ENCODE results near the gene NPEPL1. TPM values are rescaled to one million over a fixed set of nuclear protein-coding genes. Genes with fewer than 3 reads are reported as not detected.

The NPEPL1 gene
- total RNA-seq, 1 donor from 2014 or later = 33.6 TPM

- H3K27me3 ChIP-seq (ENCODE audit: low read depth) = no peaks in the 10 kb centered on the region
- TF ChIP-seq CTCF (IDR thresholded peaks at IDR 0.05; ENCODE audit: borderline replicate concordance) = no peak
- H3K4me3 ChIP-seq = no peak overlapping the region
- peaks cover 22% of the 10 kb centered on the region for H3K36me3 ChIP-seq
- no peaks in the 10 kb centered on the region for H3K4me1 ChIP-seq
- DNase-seq = no peak
- no peak overlapping the region for H3K27ac ChIP-seq (replicated peaks)
- intact Hi-C loops (cut with micrococcal nuclease) = no loop called here
- H3K9me3 ChIP-seq (replicated peaks) = no peaks in the 10 kb centered on the region
Observed at GRCh38 chr20:58712151-58712791, 19.7 kb downstream of the NPEPL1 start.

- Histone ChIP-seq H3K27ac (replicated peaks) (no peak overlapping the region), H3K9me3 (replicated peaks) (no peaks in the 10 kb centered on the region)
- intact Hi-C loops (cut with micrococcal nuclease) = no loop called here
Observed at GRCh38 chr20:58712806-58713731, 20.5 kb downstream of the NPEPL1 start.

GRCh38 chr20:58713801-58714339, 21.3 kb downstream of the NPEPL1 start:
- Histone ChIP-seq H3K36me3 (peaks cover 8% of the 10 kb centered on the region), H3K4me3 (no peak overlapping the region), H3K9me3 (replicated peaks) (no peaks in the 10 kb centered on the region), H3K27me3 (ENCODE audit: low read depth) (no peaks in the 10 kb centered on the region), H3K4me1 (no peaks in the 10 kb centered on the region), H3K27ac (replicated peaks) (no peak overlapping the region)
- peak; percentile 7 for DNase-seq
- no peak for TF ChIP-seq CTCF (IDR thresholded peaks at IDR 0.05; ENCODE audit: borderline replicate concordance)
- intact Hi-C loops (cut with micrococcal nuclease) = no loop called here

More at GRCh38 chr20:58712806-58713731, 20.5 kb downstream of the NPEPL1 start:
- no peak for TF ChIP-seq CTCF (IDR thresholded peaks at IDR 0.05; ENCODE audit: borderline replicate concordance)
- H3K27me3 ChIP-seq (ENCODE audit: low read depth) = no peaks in the 10 kb centered on the region
- no peaks in the 10 kb centered on the region for H3K4me1 ChIP-seq
- H3K36me3 ChIP-seq = peaks cover 16% of the 10 kb centered on the region
- DNase-seq = peak; percentile 6
- no peak overlapping the region for H3K4me3 ChIP-seq

- intact Hi-C loops (cut with micrococcal nuclease) = no loop called here
- H3K4me1 ChIP-seq = no peaks in the 10 kb centered on the region
- H3K27ac ChIP-seq (replicated peaks) = no peak overlapping the region
- no peak overlapping the region for H3K4me3 ChIP-seq
- no peak for TF ChIP-seq CTCF (IDR thresholded peaks at IDR 0.05; ENCODE audit: borderline replicate concordance)
- no peaks in the 10 kb centered on the region for H3K27me3 ChIP-seq (ENCODE audit: low read depth)
- peak; percentile 8 for DNase-seq
- peaks cover 2% of the 10 kb centered on the region for H3K36me3 ChIP-seq
- no peaks in the 10 kb centered on the region for H3K9me3 ChIP-seq (replicated peaks)
Observed at GRCh38 chr20:58714340-58714922, 21.8 kb downstream of the NPEPL1 start.

- Histone ChIP-seq H3K9me3 (replicated peaks) (no peaks in the 10 kb centered on the region), H3K27ac (replicated peaks) (no peak overlapping the region), H3K4me1 (no peaks in the 10 kb centered on the region), H3K27me3 (ENCODE audit: low read depth) (peaks cover 1% of the 10 kb centered on the region), H3K36me3 (no peaks in the 10 kb centered on the region), H3K4me3 (no peak overlapping the region)
- intact Hi-C loops (cut with micrococcal nuclease) = no loop called here
- no peak for TF ChIP-seq CTCF (IDR thresholded peaks at IDR 0.05; ENCODE audit: borderline replicate concordance)
- DNase-seq = peak; percentile 6
Observed at GRCh38 chr20:58714923-58715351, 22.3 kb downstream of the NPEPL1 start.
